ENCODE results near the gene CFTR.

- TF ChIP-seq SETDB1 (IDR thresholded peaks at IDR 0.05; ENCODE audit: insufficient read length, low read length): no peak
- no peak for TF ChIP-seq REST (tag by site-specific recombination; IDR thresholded peaks at IDR 0.05)
- no peak for TF ChIP-seq ZNF624 (tag by site-specific recombination; IDR thresholded peaks at IDR 0.05)
- no peak for TF ChIP-seq ZBTB44 (tag by site-specific recombination; IDR thresholded peaks at IDR 0.05)
- TF ChIP-seq ZNF747 (tag by site-specific recombination; IDR thresholded peaks at IDR 0.05): no peak
- no peak for TF ChIP-seq SP7 (tag by site-specific recombination; IDR thresholded peaks at IDR 0.05)
- no peak for TF ChIP-seq ZNF707 (tag by site-specific recombination; IDR thresholded peaks at IDR 0.05)
- no peak for TF ChIP-seq CTCF (tag by site-specific recombination; IDR thresholded peaks at IDR 0.05)
- TF ChIP-seq ZNF76 (tag by site-specific recombination; IDR thresholded peaks at IDR 0.05; ENCODE audit: borderline replicate concordance, low read depth): no peak
- TF ChIP-seq ZNF768 (tag by site-specific recombination; IDR thresholded peaks at IDR 0.05): no peak
- no peak for TF ChIP-seq KLF16 (tag by site-specific recombination; IDR thresholded peaks at IDR 0.05)
- no peak for TF ChIP-seq ZNF433 (tag by site-specific recombination; IDR thresholded peaks at IDR 0.05; ENCODE audit: low read depth)
- TF ChIP-seq ZNF544 (tag by site-specific recombination; IDR thresholded peaks at IDR 0.05): no peak
Measured at GRCh38 chr7:117459735-117460134, 20.1 kb upstream of the CFTR start.
